Peyer's patch (tissue), 4 donors: ENCODE data around the gene HSF4.

ENCODE experiments used
- CTCF ChIP-seq, 6 experiments: fragments of 450-650 bp in 4 of 6; fragments of 200-600 bp in 2 of 6; sonication (generic) in 1 of 6; IDR thresholded peaks; one replicate each; pipeline ENCODE4 v1.5.1; 2017 to 2019; ENCODE audit warnings: antibody characterized with exemption in 6 of 6, mild to moderate bottlenecking in 3 of 6, moderate library complexity in 1 of 6
- POLR2A ChIP-seq, 2 donors: fragments of 450-650 bp; IDR thresholded peaks; one replicate each; pipeline ENCODE4 v1.5.1; 2017; ENCODE audit warnings: antibody characterized with exemption in 2 of 2, mild to moderate bottlenecking in 2 of 2, moderate library complexity in 2 of 2

DNA sequence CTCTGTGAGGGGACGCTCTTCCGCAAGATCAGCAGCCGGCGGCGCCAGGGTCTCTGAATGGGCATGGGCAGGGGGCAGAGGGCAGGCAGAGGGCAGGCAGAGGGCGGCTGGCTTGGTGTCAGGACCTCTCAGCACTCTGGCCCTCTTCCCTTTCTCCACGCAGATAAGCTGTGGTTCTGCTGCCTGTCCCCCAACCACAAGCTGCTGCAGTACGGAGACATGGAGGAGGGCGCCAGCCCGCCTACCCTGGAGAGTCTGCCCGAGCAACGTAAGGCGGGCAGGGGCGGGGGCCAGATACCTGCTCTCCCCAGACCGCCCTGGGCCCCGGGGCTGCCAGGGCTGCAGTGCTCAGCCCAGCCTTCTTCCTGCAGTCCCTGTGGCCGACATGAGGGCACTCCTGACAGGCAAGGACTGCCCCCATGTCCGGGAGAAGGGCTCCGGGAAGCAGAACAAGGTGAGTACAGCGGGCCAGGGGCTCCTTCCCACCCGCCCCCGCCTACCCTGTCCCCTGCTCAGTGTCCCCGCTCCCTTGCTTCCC lies 38.5 kb downstream of the HSF4 start:
- TF ChIP-seq POLR2A (IDR thresholded peaks at IDR 0.05) (no peak), CTCF (IDR thresholded peaks at IDR 0.05) (no peak)
